Epithelial cell of esophagus (primary cell): ENCODE results near the gene MMP25.

Experiments
- DNase-seq: peaks from one replicate; pipeline ENCODE4 v3.0.0; 2010; ENCODE audit warnings: low read depth
- H3K4me3 ChIP-seq: 2 replicates; pipeline ENCODE4 v1.5.1; 2011; ENCODE audit warnings: mild to moderate bottlenecking, low read length, control low read depth
- CTCF ChIP-seq: IDR thresholded peaks from 2 replicates; pipeline ENCODE4 v1.5.1; 2011; ENCODE audit warnings: low read depth, mild to moderate bottlenecking, low read length, control low read depth, inconsistent platforms; ENCODE audit not compliant: insufficient read depth; ENCODE audit errors: missing control alignments

Gene MMP25

GRCh38 chr16:3017344-3017743, 29.0 kb upstream of the MMP25 start:
- H3K4me3 ChIP-seq, result no peak overlapping the region
- DNase-seq, result no peak
- no peak for TF ChIP-seq CTCF

- DNase-seq, result no peak
- TF ChIP-seq CTCF, result peak; percentile 10
- no peak within 1 kb of the TSS for H3K4me3 ChIP-seq
Measured at GRCh38 chr16:3017794-3018506, 28.4 kb upstream of the MMP25 start, which contains the start of gene CLDN6. TSS of gene CLDN6 (minus strand) at chr16:3018183. CDS start at chr16:3016021, 2,162 bp downstream.

- no peak for TF ChIP-seq CTCF
- no peak for DNase-seq
- peak overlapping the region; percentile 48 for H3K4me3 ChIP-seq
Measured at GRCh38 chr16:3019594-3020246, 26.6 kb upstream of the MMP25 start.

GRCh38 chr16:3020247-3020603, 26.1 kb upstream of the MMP25 start, which contains the start of gene TNFRSF12A:
TSS of gene TNFRSF12A (plus strand) at chr16:3020368. CDS start at chr16:3020398, 30 bp downstream.
- peak within 1 kb of the TSS; percentile 94 for H3K4me3 ChIP-seq
- peak; percentile 87 for DNase-seq
- TF ChIP-seq CTCF, result no peak

- DNase-seq, result peak; percentile 93
- peak overlapping the region; percentile 94 for H3K4me3 ChIP-seq
- TF ChIP-seq CTCF, result no peak
Measured at GRCh38 chr16:3020604-3021448, 25.5 kb upstream of the MMP25 start.

GRCh38 chr16:3021449-3022207, 24.7 kb upstream of the MMP25 start:
- DNase-seq, result peak; percentile 97
- peak overlapping the region; percentile 94 for H3K4me3 ChIP-seq
- no peak for TF ChIP-seq CTCF
